Fibroblast of villous mesenchyme (primary cell): ENCODE measurements around the gene DENND2D. TPM values are rescaled to one million over a fixed set of nuclear protein-coding genes. Genes with fewer than 3 reads are reported as not detected.
A peak's percentile ranks its signal among the peaks of the same experiment; 100 is the strongest.

Source experiments
- DNase-seq: peaks from one replicate; pipeline ENCODE4 v3.0.0-alpha.2; 2010; ENCODE audit warnings: low read depth
- H3K4me3 ChIP-seq: 2 replicates; pipeline ENCODE4 v1.5.1; 2011; ENCODE audit warnings: low read depth, mild to moderate bottlenecking, low read length
- CTCF ChIP-seq: IDR thresholded peaks from 2 replicates; pipeline ENCODE4 v1.5.1; 2012; ENCODE audit warnings: low read depth, mild to moderate bottlenecking, low read length; ENCODE audit not compliant: insufficient read depth
- total RNA-seq: library from RNA; depleted of rRNA; stranded (reverse); fragments of >200 nt; gene quantifications from 2 replicates; pipeline ENCODE4 v1.2.3, GENCODE V29; 2012

DENND2D gene
- total RNA-seq, 1 donor = 4.3 TPM

GRCh38 chr1:111145542-111145941, 54.9 kb downstream of the DENND2D start:
- no peak overlapping the region for H3K4me3 ChIP-seq
- TF ChIP-seq CTCF = no peak
- DNase-seq = no peak

- H3K4me3 ChIP-seq = no peak overlapping the region
- DNase-seq = peak; percentile 18
- no peak for TF ChIP-seq CTCF
These were observed 58.0 kb downstream of the DENND2D start for GRCh38 chr1:111142356-111142975.

GRCh38 chr1:111141245-111142220, 58.9 kb downstream of the DENND2D start:
- DNase-seq = no peak
- peak overlapping the region; percentile 92 for H3K4me3 ChIP-seq
- no peak for TF ChIP-seq CTCF

GRCh38 chr1:111140680-111140967, 59.8 kb downstream of the DENND2D start:
- DNase-seq = peak; percentile 55
- TF ChIP-seq CTCF = no peak

GRCh38 chr1:111139956-111140679, 60.3 kb downstream of the DENND2D start, which contains the start of the genes CEPT1 and DRAM2:
Gene CEPT1 (plus strand): TSS chr1:111140223. CDS start chr1:111147715, 7,492 bp downstream.
Gene DRAM2 (minus strand): TSS chr1:111140093. CDS start chr1:111131554, 8,539 bp downstream.
- H3K4me3 ChIP-seq = peak within 1 kb of the TSS; percentile 92
- TF ChIP-seq CTCF = no peak
- peak; percentile 96 for DNase-seq

More at GRCh38 chr1:111140680-111140967, 59.8 kb downstream of the DENND2D start:
- peak overlapping the region; percentile 92 for H3K4me3 ChIP-seq

GRCh38 chr1:111139324-111139955, 61.0 kb downstream of the DENND2D start:
- TF ChIP-seq CTCF = no peak
- peak; percentile 67 for DNase-seq

More at GRCh38 chr1:111139324-111139955, 61.0 kb downstream of the DENND2D start:
- H3K4me3 ChIP-seq = peak overlapping the region; percentile 92
